SHP77 (cell line): ENCODE measurements around the gene IDI1.
"Not testable (repeated sequence)": the region's sequence is repeated elsewhere in the genome, so short reads cannot be mapped to it uniquely, and the experiment has no call there.

ENCODE experiments used
- DNase-seq, 2 experiments: peaks; one replicate each; lab custom pipeline; 2025; lab: John Stamatoyannopoulos, UW

IDI1 gene

DNA sequence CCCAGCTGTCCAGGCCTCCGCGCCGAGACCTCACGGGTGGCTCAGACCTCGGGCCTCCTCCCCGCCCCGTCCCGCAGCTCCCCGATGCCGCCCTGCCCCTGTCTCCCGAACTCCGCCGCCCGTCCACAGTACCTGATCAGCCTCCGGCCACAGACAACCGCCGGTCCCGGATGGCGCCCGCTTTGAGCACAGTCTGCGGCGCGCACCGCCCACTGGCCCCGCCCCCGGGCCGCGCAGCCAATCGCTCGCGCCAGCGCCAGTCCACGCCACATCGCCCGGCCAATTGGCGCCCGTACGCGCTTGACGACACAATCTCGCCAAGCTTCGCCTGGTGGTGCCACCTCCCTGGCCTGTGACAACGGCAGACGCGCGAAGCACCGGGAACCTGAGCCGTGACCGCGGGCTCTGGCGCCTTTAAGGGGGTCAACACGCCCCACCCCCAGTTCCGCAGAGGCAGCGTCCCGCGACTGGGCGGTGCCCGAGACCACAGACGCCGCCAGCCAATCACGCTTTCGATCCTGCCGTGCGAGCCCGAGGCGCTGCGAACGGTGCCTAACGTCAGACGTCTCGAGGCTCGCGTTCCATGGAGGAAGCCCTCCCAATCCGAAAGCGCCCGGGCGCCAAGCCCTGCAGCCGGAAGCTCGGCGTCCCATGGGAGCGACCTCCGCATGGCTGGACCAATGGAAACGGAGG lies at the start of gene IDI1:
Gene IDI1 (minus strand): TSS at position 388 of the 693 bp plus-strand sequence. CDS start 116 bp downstream, at position 272.
- peak; percentile 96 to 97 for DNase-seq

DNA sequence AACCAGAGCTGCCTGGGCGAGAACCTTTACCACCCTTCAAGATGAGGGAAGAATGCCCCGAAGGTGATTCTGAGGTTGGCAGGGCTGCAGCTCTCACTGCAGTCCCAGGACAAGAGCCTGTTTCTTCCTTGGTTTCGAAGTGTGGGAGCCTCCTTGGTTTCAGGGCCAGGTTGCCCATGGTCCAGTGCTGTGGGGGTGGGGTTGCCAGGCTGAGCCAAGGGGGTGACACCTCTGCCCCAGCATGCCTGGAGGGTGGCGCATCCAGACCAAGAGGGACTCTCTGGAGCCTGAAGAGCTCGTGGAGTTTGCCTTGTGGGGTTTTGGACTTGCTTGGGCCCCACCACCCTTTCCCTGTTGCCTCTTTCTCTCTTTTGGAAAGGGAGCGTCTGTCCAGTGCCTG lies 48.5 kb upstream of the IDI1 start:
- DNase-seq = no peak

DNA sequence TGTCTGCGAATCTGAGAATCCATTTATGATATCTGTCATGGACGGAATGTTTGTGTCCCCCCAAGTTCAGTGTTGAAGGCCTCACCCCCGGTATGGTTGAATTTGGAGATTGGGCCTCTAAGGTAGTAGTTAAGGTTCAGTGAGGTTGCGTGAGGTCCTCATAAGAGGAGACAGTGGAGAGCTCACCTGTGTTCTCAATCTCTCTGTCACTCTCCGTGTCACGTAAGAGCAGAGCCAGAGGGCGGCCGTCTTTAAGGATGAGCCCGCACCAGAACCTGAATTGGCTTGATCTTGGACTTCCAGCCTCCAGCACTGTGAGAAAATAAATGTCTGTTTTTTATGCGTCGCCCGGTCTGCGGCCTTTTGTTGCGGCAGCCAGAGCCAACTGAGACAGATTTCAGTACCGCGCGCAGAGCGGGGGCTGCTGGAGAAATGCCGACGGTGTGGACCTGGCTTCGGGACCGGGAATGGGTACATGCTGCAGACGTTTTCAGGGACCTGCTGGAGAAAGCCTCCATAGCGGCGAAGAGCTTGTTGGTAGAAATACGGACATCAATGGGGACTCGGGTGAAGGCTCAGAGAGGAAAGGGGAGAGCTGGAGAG lies 47.5 kb upstream of the IDI1 start:
- DNase-seq = no peak

DNA sequence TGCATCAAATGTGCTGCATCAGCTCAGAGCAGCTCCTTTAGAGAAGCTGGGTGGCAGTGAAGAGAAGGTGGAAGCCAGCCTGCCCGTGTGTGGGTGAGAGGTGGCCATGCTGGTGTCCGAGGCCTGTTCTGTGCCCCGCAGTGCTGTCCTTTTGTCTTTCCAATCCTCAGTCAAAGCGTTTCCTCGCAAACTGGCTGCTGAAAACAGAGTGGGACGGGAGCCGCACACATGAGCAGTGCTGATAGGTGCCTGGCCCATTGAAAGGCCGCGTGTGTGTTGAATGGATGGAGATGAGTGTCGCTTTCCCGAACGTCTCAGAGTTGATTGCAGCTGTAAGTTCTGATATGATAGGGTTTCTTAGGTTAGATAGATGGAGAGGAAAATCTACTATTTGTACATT lies 46.6 kb upstream of the IDI1 start:
- DNase-seq = no peak

DNA sequence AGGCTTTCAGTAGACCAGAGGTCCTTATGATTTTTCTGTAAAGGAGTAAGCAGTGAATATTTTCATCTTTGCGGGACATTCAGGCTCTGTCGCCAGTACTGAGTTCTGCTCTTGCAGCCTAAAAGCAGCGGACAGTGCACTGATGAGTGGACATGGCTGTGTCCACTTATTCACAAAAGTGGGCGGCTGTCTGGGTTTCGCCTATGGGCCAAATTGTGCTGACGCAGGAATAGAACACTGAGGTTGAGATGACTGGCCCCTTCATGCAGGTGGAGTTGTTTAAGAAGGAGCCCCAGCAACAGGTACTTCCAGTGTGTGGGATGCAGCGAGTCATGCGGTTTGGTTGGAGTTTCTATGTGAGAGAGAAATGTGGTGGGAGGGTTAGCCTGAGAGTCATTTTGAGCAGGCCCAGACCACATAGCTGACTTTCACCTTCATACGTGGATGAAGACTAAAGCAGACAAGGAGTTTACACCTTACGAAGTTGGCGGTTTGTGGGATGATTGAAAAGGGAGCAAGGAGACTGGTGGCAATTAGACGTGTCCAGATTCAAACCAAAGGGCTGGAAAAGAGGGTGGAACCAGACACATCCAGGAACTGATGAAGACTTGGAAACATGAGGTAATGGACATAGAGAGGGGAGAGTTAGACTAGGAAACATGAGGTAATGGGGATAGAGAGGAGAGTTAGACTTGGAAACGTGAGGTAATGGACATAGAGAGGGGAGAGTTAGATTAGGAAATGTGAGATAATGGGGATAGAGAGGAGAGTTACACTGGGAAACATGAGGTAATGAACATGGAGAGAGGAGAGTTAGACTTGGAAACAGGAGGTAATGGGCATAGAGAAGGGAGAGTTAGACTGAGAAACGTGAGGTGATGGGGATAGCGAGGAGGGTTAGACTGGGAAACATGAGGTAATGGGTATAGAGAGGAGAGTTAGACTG lies 45.5 kb upstream of the IDI1 start:
- DNase-seq = no peak

DNA sequence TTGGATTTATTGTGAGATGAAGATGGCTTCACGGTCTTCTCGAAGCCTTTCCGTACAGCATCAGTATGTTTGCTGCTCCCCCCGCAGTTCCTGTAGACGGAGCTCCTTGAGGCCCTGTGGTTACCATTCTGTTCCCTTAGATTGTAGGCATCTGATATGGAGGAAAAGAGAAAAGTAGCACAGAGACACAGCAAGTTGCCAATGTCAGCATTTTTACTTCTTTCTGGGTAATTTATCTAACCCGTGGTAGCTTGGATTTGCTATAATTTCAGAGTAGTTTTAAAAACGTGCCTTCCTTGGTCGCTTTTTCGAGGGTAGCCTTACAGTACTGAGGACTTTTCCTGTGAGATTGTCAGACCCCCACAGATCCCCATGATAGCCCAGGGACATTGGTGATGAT lies 44.8 kb upstream of the IDI1 start:
- no peak for DNase-seq

DNA sequence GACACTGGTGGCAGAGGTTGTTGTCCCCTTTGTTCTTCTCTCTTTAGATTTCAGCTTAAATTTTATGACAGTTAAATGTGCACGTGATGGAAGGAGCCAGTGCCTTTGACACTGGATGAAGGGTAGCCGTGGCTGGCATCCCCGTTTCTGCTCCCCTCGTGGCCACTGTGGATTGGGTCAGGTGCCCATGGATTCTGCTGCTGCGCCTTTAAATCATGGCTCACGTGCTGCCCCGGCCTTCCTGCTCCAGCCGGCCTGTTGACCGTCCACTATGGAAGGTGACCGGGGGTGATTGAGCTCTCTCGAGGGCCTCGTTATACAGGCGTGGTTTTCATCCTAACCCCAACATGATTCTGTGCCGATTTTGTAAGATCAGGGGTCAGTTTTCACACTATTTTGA lies 41.8 kb upstream of the IDI1 start:
- DNase-seq = no peak

DNA sequence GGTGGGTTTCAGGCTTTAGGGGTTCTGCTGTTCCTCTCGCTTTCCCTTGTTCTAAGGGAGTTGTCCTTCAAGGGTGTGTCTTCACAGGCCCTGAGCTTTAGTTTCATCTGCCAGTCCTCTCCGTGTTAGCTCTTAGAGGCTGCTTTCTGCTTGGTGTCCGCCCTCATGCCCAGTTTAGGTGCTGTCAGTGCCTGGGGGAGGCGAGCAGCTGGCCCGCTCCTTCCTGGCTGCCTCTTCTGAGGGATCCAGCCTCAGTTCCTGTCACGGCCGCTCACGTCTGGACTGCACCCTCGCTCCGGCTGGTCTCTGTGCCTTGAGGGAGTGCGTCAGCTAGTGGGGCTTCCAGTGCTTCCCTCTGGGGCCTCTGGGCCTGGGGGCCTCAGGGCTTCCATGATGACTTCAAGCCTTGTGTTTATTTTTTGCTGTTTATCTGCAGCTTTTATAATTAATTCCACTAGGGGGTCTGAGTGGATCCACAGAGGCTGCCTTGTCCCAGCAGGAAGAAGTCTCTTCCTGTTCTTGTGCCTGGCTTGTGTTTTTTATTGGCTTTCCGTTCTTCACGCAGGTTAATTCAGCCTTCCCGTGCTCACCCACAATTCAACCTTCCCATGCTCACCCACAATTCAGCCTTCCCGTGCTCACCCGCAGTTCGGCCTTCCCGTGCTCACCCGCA lies 40.2 kb upstream of the IDI1 start:
- DNase-seq = no peak

DNA sequence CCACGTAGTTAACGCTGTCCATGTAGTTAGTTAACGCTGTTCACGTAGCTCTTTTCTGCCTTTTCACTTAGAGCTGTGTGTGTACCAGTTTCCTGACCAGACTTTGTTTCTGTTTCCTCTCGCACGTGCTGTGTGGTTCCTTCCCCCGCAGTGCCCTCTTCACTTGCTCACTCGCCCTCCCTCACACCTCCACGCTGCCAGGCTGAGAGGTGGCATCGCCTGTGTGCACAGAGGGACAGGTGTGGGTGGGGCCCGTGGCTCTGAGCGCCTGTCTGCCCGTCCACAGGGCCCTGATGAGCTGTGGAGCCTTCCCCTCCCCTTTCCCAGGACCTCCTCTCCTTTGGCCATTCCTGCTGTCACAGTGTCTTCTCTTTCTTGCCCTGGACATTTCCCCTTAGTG lies 37.9 kb upstream of the IDI1 start:
- no peak for DNase-seq

DNA sequence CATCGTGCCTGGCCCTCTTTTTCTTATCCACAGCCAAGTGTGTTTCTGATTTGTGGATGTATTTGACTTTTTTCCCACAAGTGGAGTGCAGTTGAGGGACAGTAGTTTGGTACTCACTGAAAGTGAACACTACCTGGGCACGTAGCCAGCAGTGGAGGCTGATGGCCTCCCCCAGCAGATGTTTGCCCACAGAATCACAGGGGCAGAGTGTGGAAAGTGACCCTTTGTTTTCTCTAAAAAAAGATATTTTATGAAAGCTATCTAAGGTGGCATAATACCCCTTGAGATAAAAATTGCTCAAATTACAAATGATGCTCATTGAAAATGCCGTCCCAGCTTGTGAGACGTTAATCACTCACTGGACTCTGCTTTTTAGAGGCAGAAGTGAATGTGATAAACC lies 36.3 kb upstream of the IDI1 start:
- no peak for DNase-seq

DNA sequence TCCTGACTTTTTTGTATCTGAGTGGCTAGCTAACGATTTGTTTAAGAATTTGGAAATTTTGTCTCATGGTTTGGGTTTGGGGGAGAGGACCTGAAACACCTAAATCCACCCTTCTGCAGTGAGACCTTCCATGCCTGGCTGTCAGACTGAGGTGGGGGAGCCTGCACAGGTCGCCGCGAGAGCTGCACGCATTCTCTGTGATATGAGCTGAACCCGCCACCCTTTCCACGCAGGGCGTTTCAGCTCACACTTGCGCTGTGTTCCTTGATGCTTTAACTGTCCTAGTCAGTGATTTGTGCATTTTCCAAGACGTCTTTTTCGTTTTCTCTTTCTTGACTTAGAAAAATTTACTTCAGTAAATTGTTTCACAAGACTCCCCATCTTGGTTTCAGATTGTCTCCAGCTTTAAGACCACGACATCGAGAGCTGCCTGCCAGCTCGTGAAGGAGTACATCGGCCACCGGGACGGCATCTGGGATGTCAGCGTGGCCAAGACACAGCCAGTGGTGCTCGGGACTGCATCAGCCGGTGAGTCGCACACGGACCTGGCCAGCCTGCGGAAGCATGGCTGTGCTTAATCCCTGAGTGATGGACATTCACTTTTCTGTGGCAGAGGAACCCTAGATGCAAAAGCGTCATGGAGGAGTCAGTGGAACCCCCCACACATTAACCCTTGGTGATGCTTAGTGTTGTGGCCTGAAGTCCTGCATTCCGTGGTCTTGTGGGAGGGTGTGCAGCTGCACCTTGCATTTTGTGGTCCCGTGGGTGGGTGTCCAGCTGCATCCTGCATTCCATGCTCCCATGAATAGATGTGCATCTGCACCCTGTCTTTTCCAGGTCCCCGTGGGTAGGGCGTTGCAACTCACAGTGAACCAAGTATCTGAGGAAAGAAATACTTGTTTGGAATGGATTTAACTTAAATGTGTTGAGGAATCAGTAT lies 35.4 kb upstream of the IDI1 start:
- DNase-seq = no peak

DNA sequence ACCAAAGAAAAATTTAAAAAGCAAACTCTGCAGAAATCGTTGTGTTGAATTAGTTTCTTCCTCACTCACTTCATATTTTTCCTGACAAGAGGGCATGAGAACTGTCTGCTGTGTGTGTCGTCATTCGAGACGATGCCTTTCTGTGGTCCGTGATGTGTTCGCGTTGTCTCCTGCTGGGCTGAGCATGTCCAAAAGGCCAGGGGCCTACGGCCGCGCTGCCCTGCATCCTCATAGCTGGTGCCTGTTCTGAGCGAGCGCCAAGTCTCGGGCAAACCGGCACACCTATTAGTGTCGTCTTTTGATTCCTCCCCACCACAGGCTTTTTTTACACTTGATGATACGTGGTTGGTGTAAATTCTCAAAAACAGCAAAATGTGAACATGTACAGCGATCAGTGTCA lies 34.7 kb upstream of the IDI1 start:
- no peak for DNase-seq

DNA sequence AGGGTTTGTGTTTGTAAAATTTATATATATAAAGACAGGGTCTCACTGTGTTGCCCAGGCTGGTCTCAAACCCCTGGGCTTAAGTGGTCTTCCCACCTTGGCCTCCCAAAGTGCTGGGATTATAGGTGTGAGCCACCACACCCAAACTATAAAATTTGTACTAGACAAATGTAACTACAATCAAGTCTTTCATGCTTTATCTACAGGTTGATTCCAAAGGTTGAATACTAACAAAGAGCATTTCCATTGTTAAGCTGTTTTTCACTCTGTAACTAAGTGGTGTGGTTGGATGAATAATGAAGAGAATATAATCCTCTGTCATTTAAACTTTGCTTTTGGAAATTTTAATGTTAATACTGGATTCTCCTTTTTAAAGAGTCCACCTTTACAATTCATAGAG lies 29.7 kb upstream of the IDI1 start:
- DNase-seq = no peak

DNA sequence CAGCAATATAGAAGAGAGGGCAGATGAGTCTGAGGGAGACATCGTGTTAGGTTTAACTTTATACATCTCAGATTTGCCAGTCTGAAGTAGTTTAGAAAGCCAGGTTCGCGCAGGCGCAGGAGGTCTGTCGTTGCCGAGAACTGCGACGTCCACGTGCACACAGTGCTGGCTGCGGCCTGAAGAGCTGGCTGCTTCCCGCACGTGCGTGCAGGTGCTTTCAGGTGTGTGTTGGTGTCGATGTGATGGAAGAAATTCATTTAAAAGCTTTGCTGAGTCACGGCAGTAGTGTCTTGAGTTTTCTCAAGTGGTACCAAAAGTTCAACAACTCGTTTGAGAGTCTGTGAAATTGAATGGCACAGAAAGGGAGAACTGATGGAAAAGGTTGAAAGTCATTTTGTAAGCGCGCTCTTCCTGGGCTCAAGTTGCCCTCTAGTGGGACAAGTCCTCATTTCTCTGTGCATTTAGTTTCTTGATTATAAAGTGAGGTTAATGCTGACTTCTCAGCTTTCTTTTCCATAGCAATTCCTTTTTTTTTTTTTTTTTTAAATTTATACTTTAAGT lies 25.9 kb upstream of the IDI1 start:
- DNase-seq = no peak

DNA sequence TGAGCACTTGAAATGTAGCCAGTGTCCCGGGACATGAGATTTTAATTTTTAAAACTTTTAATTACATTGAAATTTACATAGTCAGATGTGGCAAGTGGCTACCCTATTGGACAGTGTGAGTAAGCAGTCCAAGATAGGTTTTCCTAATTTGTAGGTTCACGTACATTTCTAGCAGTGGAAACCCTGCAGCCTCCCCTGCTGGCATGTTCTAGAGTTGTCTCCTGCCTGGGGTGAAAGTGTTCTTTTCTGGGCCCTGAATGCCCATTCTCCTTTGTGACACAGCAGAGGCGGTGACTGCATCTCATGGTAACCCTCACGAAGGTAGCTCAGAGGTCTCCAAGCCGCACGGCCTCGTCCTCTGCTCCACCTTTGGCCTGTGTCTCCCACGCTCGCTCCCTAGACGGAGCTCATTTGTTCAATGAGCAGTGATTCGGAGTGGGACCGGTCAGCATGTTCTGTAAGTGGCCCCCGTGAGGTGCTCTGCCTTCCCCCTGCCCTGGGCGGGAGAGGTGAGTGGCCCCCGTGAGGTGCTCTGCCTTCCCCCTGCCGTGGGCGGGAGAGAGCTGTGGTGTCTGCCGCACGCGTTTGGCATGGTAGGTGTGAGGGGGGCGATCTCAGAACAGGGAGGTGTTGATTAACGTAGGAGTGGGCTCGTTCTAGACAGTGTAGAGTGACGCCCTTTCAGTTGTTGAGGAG lies 25.3 kb upstream of the IDI1 start:
- no peak for DNase-seq

DNA sequence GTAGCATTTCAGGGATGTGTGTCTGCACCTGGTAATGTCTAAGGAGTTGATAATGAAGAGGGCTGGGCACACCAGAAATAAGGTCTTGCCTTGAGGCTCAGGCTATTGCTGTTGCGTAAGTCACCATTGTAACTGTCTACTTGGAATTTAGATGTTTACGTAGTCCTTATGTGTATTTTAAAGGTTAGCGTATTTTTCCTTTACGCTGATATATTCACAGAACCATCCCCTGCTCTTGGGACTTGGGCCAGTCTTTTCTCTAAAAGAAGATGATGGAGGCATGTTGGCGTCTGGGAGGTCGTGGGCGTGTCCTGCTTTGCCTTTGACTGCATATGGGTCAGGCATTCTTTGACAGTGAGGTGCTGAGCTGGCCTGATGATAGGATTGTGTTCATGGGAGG lies 22.0 kb upstream of the IDI1 start:
- DNase-seq = no peak

DNA sequence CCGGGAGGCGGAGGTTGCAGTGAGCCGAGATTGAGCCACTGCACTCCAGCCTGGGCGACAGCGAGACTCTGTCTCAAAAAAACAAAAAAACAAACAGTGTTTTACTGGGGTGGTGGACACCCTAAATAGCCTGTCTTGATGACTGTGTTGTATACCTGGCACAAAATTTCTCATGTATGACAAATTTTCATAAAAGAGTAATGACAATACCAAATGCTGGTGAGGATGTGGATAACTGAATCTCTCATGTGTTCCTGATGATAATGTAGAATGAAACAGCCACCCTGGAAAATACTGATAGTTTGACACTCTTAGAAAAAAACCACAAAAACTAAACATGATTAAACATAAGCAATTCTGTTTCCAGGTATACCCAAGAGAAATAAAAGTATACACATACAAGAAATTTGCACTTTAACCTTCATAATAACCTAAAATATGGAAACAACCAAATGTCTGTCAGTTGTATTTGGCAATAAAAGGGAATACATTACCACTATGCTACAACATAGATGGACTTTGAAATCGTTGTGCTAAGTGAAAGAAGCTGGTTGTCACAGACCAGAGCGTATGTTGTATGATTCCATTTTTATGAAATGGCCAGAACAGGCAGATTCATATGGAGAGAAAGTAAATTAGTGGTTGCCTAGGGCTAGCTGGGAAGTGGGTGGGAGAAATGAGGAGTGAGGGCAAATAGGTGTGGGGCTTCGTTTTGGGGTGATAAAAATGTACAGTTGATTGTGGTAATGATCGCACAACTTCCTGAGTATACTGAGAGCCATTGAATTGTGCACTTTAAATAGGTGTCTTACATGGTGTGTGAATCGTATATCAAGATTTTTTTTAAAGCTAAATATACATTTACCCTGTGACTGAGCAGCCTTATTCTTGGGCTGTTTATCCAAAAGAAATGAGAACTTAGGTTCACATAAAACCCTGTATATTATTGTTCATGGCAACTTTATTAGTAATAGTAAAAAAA lies 19.8 kb upstream of the IDI1 start:
- DNase-seq = no peak

DNA sequence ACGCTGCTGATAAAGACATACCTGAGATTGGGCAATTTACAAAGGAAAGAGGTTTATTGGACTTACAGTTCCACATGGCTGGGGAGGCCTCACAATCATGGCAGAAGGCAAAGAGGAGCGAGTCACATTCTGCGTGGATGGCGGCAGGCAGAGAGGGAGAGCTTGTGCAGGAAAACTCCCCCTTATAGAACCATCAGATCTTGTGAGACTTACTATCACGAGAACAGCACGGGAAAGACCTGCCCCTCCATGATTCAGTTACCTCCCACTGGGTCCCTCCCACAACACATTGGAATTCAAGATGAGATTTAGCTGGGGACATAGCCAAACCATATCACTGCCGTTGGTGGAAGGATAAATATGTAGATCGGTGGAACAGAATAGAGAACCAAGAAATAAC lies 17.8 kb upstream of the IDI1 start:
- not testable (repeated sequence) for DNase-seq

DNA sequence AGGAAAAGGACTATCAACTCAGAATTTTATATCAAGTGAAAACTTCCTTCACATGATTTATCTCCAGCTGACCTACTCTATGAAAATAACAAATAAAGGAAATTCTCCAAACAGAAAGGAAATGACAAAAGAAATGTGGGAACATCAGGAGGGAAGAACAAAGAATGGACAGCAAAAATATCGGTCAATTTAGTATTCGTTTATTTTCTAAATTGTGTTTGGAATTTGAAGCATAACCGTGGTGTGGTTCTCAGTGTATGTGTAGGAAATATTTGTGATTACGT lies 16.0 kb upstream of the IDI1 start:
- DNase-seq = no peak
